Caco-2 (cell line): ENCODE measurements around the gene PPME1. TPM values are rescaled to one million over a fixed set of nuclear protein-coding genes. Genes with fewer than 3 reads are reported as not detected.

Experiments
- Bru-seq: library from RNA; stranded (reverse); fragments of 400-500 nt; gene quantifications from one replicate; lab custom pipeline; 2021; lab: Mats Ljungman, UMichigan
- BruChase-seq, 2 experiments: library from RNA; stranded (reverse); fragments of 400-500 nt; gene quantifications; one replicate each; lab custom pipeline; 2021; lab: Mats Ljungman, UMichigan
- BruUV-seq: library from RNA; stranded (reverse); fragments of 400-500 nt; replicated peaks from 2 replicates; lab custom pipeline; 2021; lab: Mats Ljungman, UMichigan
- CTCF ChIA-PET: fragments of 300-600 bp; sonication (Branson Sonifier 250); formaldehyde crosslinking; loops from one replicate; lab custom pipeline; 2022; ENCODE audit warnings: antibody characterized with exemption; lab: Charles Lee
- POLR2A ChIA-PET: fragments of 300-600 bp; sonication (Branson Sonifier 250); formaldehyde crosslinking; loops from one replicate; lab custom pipeline; 2022; ENCODE audit warnings: antibody characterized with exemption; lab: Charles Lee
- DNase-seq, 2 experiments: peaks; one replicate each; pipeline versions ENCODE4 v3.0.0 to v3.0.0-alpha.2; 2020 to 2022
- H3K27me3 ChIP-seq: replicated peaks from 2 replicates; pipeline ENCODE4 v1.6.0; 2011; ENCODE audit warnings: low read length; ENCODE audit not compliant: control insufficient read depth, insufficient read depth
- H3K36me3 ChIP-seq: 2 replicates; pipeline ENCODE4 v1.5.1; 2011; ENCODE audit warnings: low read length; ENCODE audit not compliant: control insufficient read depth, insufficient read depth
- H3K4me1 ChIP-seq: fragments of 250-450 bp; sonication (Bioruptor Pico); 2 replicates; pipeline ENCODE4 v1.5.1; 2020; ENCODE audit warnings: mild to moderate bottlenecking
- H3K4me3 ChIP-seq: 2 replicates; pipeline ENCODE4 v1.5.1; 2011; ENCODE audit warnings: low read depth, mild to moderate bottlenecking, control low read depth, low read length
- H3K9me3 ChIP-seq: fragments of 250-450 bp; sonication (Bioruptor Pico); 2 replicates; pipeline ENCODE4 v1.5.1; 2020; ENCODE audit warnings: mild to moderate bottlenecking, moderate library complexity
- H3K27ac Mint-ChIP-seq: one replicate; pipeline ENCODE4 v1.8.0; 2022; ENCODE audit warnings: mixed read lengths; ENCODE audit not compliant: unreplicated experiment
- H3K27me3 Mint-ChIP-seq: one replicate; pipeline ENCODE4 v1.8.0; 2022; ENCODE audit warnings: mixed read lengths; ENCODE audit not compliant: insufficient read depth, unreplicated experiment
- H3K36me3 Mint-ChIP-seq: one replicate; pipeline ENCODE4 v1.8.0; 2022; ENCODE audit warnings: mild to moderate bottlenecking, mixed read lengths; ENCODE audit not compliant: insufficient read depth, unreplicated experiment
- H3K4me1 Mint-ChIP-seq: one replicate; pipeline ENCODE4 v1.8.0; 2022; ENCODE audit warnings: low read depth, mixed read lengths; ENCODE audit not compliant: unreplicated experiment
- H3K4me3 Mint-ChIP-seq: one replicate; pipeline ENCODE4 v1.8.0; 2022; ENCODE audit warnings: mild to moderate bottlenecking, moderate library complexity, mixed read lengths; ENCODE audit not compliant: unreplicated experiment
- H3K9me3 Mint-ChIP-seq: one replicate; pipeline ENCODE4 v1.8.0; 2022; ENCODE audit warnings: mixed read lengths; ENCODE audit not compliant: unreplicated experiment
- CTCF ChIP-seq, 2 experiments: fragments of 200-600 bp in 1 of 2; IDR thresholded peaks; 1 replicate in 1 of 2; 2 replicates in 1 of 2; pipeline versions ENCODE4 v1.5.1 to v1.8.0; 2011 to 2022; ENCODE audit warnings: antibody characterized with exemption in 1 of 2, control low read depth in 1 of 2, inconsistent platforms in 1 of 2, low read depth in 1 of 2, low read length in 1 of 2, mild to moderate bottlenecking in 1 of 2, moderate library complexity in 1 of 2; ENCODE audit not compliant: insufficient read depth in 1 of 2, severe bottlenecking in 1 of 2, unreplicated experiment in 1 of 2
- intact Hi-C: fragments of 100-400 bp; cut with micrococcal nuclease; formaldehyde crosslinking; loops from one replicate; pipeline ENCODE4 v1.10.0; 2022; ENCODE audit not compliant: unreplicated experiment
- long read RNA-seq: library from polyadenylated mRNA; stranded (forward); transcript quantifications from one replicate; pipeline ENCODE4 v2.0.0, GENCODE V29; 2022
- total RNA-seq: library from RNA; stranded (reverse); gene quantifications from 2 replicates; pipeline ENCODE4 v1.2.3, GENCODE V29; 2022

The PPME1 gene
- 109 and 114 TPM in 2 replicates for total RNA-seq
- Bru-seq, nascent RNA = percentile 91 among the genes with signal in this experiment
- percentile 87 among the genes with signal in this experiment for BruChase-seq, experiment 1, labeled RNA remaining after a 2-hour chase
- BruChase-seq, experiment 2, labeled RNA remaining after a 6-hour chase = percentile 88 among the genes with signal in this experiment
- long read RNA-seq, full-length matches to known transcripts = 157 of 198 reads
- long read RNA-seq, partial matches to known transcripts = 9 of 198 reads
- long read RNA-seq, other reads (novel, unspliced or antisense) = 32 of 198 reads

- Histone ChIP-seq H3K9me3 (no peaks in the 10 kb centered on the region), H3K27me3 (no peaks in the 10 kb centered on the region), H3K36me3 (peaks cover 1% of the 10 kb centered on the region), H3K4me3 (peak within 1 kb of the TSS; percentile 75), H3K4me1 (peaks cover 32% of the 10 kb centered on the region)
- H3K27ac Mint-ChIP-seq = no peak within 1 kb of the TSS
- H3K36me3 Mint-ChIP-seq = peaks cover 5% of the 10 kb centered on the region
- no TSS peak for BruUV-seq
- H3K9me3 Mint-ChIP-seq = no peaks in the 10 kb centered on the region
- CTCF ChIA-PET = interaction anchor here (0.6 to 1.9 kb wide), 22 partner anchors 13 to 428 kb away, joined by 3 to 15 read pairs (median 4); partner anchors contain the start of gene UCP2
- peaks cover 6% of the 10 kb centered on the region for H3K4me1 Mint-ChIP-seq
- peak; percentile 59 to 63 for TF ChIP-seq CTCF (IDR thresholded peaks at IDR 0.05; ENCODE audit: insufficient read depth in 1 of 2, low read depth in 1 of 2, low read length in 1 of 2, severe bottlenecking in 1 of 2, unreplicated experiment in 1 of 2)
- peak; percentile 100 for DNase-seq
- intact Hi-C loops = loop anchor here (1.0 to 5.0 kb wide), 7 partner anchors 33 to 294 kb away; partner anchors contain the start of genes COA4 and PAAF1
- H3K4me3 Mint-ChIP-seq = no peak within 1 kb of the TSS
- no peaks in the 10 kb centered on the region for H3K27me3 Mint-ChIP-seq
- POLR2A ChIA-PET = interaction anchor here (0.6 to 3.4 kb wide), 15 partner anchors 12 to 606 kb away, joined by 3 to 42 read pairs (median 6); partner anchors contain the start of genes LIPT2, PGM2L1 and UCP2
These were observed at the start of gene PPME1, which contains the start of gene C2CD3 for GRCh38 chr11:74170694-74171629. Gene PPME1 (plus strand): TSS chr11:74171289. CDS start chr11:74171422, 133 bp downstream. Gene C2CD3 (minus strand): TSS chr11:74171002. CDS start chr11:74170792, 210 bp downstream.

- POLR2A ChIA-PET = interaction anchor here (1.5 to 1.8 kb wide), 2 partner anchors 49 to 138 kb away, joined by 7 to 21 read pairs; partner anchors contain the start of genes C2CD3 and PPME1
- Mint-ChIP-seq H3K4me3 (no peak overlapping the region), H3K4me1 (peaks cover 43% of the 10 kb centered on the region), H3K27ac (peak overlapping the region; percentile 52), H3K9me3 (no peaks in the 10 kb centered on the region), H3K27me3 (no peaks in the 10 kb centered on the region), H3K36me3 (peaks cover 18% of the 10 kb centered on the region)
- H3K4me1 ChIP-seq = peaks cover 35% of the 10 kb centered on the region
- intact Hi-C loops = loop anchor here (2.0 to 5.0 kb wide), 3 partner anchors 21 to 105 kb away; no protein-coding TSS in a partner anchor
- DNase-seq = no peak
- no peaks in the 10 kb centered on the region for H3K9me3 ChIP-seq
- TF ChIP-seq CTCF (IDR thresholded peaks at IDR 0.05; ENCODE audit: insufficient read depth in 1 of 2, low read depth in 1 of 2, low read length in 1 of 2, severe bottlenecking in 1 of 2, unreplicated experiment in 1 of 2) = no peak
- H3K27me3 ChIP-seq = no peaks in the 10 kb centered on the region
- no peaks in the 10 kb centered on the region; the same call in 1 of the 2 replicates for H3K36me3 ChIP-seq
- H3K4me3 ChIP-seq = no peak overlapping the region
- no TSS peak for BruUV-seq
- CTCF ChIA-PET = interaction anchor here (1.5 kb wide), 1 partner anchor 158 kb away, joined by 3 read pairs; no protein-coding TSS in a partner anchor
These were observed 49.3 kb upstream of the PPME1 start for GRCh38 chr11:74121804-74122203.
